ENCODE measurements around the gene PHOSPHO1.

Gene PHOSPHO1

GRCh38 chr17:49217651-49218413 is 12.8 kb downstream of the PHOSPHO1 start:
- DNase-seq = peak; percentile 56

GRCh38 chr17:49216953-49217650 is 13.5 kb downstream of the PHOSPHO1 start:
- DNase-seq = no peak

- no peak for DNase-seq
These were observed 14.1 kb downstream of the PHOSPHO1 start for GRCh38 chr17:49216482-49216881.

GRCh38 chr17:49214676-49215360 is 15.8 kb downstream of the PHOSPHO1 start:
- DNase-seq = no peak

GRCh38 chr17:49213847-49214246 is 16.7 kb downstream of the PHOSPHO1 start:
- DNase-seq = no peak

- no peak for DNase-seq
These were observed 17.2 kb downstream of the PHOSPHO1 start for GRCh38 chr17:49213399-49213798.

GRCh38 chr17:49210158-49211029 is 20.2 kb downstream of the PHOSPHO1 start, which contains the start of the genes ABI3 and GNGT2:
Gene ABI3 (plus strand): TSS chr17:49210707. CDS start chr17:49210725, 18 bp downstream.
Gene GNGT2 (minus strand): TSS chr17:49210574. CDS start chr17:49207422, 3,152 bp downstream.
- DNase-seq = peak; percentile 68

- DNase-seq = no peak
These were observed 21.5 kb downstream of the PHOSPHO1 start for GRCh38 chr17:49209061-49209571.

GRCh38 chr17:49204516-49204915 is 26.1 kb downstream of the PHOSPHO1 start:
- DNase-seq = no peak

GRCh38 chr17:49203796-49204195 is 26.8 kb downstream of the PHOSPHO1 start:
- DNase-seq = no peak

- no peak for DNase-seq
These were observed 29.1 kb downstream of the PHOSPHO1 start for GRCh38 chr17:49201481-49201927.

GRCh38 chr17:49200423-49201083 is 30.0 kb downstream of the PHOSPHO1 start:
- DNase-seq = no peak

GRCh38 chr17:49198211-49198610 is 32.4 kb downstream of the PHOSPHO1 start:
- no peak for DNase-seq

- no peak for DNase-seq
These were observed 33.1 kb downstream of the PHOSPHO1 start for GRCh38 chr17:49197346-49197998.

- DNase-seq = no peak
These were observed 34.1 kb downstream of the PHOSPHO1 start for GRCh38 chr17:49196520-49196919.

- no peak for DNase-seq
These were observed 34.8 kb downstream of the PHOSPHO1 start for GRCh38 chr17:49195751-49196150.

- DNase-seq = no peak
These were observed 36.3 kb downstream of the PHOSPHO1 start for GRCh38 chr17:49194297-49194607.

GRCh38 chr17:49193513-49194296 is 36.9 kb downstream of the PHOSPHO1 start:
- DNase-seq = no peak

GRCh38 chr17:49191917-49192741 is 38.5 kb downstream of the PHOSPHO1 start:
- DNase-seq = peak; percentile 92

Data from activated naive CD4-positive, alpha-beta T cell treated with Interleukin-2 at 50 U/mL for 16 hours (primary cell).